HEK293 (cell line): Measurements from ENCODE around the gene HSPB6.

Experiments
- CTCF ChIA-PET: fragments of 350-600 bp; formaldehyde crosslinking; extraction: SDS; loops from one replicate; lab custom pipeline; 2021; ENCODE audit warnings: antibody characterized with exemption; lab: Yijun Ruan, JAX
- POLR2A ChIA-PET: fragments of 300-600 bp; formaldehyde crosslinking; extraction: SDS; loops from one replicate; lab custom pipeline; 2020; ENCODE audit warnings: antibody characterized with exemption, inconsistent platforms; lab: Yijun Ruan, JAX
- H3K27ac ChIP-seq: fragments of 200-500 bp; sonication (Bioruptor generic); 2 replicates; pipeline ENCODE4 v1.5.1; 2014; ENCODE audit warnings: low read depth, low read length, control low read depth, inconsistent platforms; ENCODE audit errors: extremely low read depth
- H3K36me3 ChIP-seq, 2 experiments: fragments of 200-500 bp in 1 of 2; sonication (Bioruptor generic) in 1 of 2; 1 replicate in 1 of 2; 2 replicates in 1 of 2; pipeline ENCODE4 v1.5.1; 2014 to 2017; ENCODE audit warnings: inconsistent platforms in 2 of 2, low read length in 2 of 2; ENCODE audit not compliant: control insufficient read depth in 2 of 2, insufficient read depth in 1 of 2
- H3K4me1 ChIP-seq: fragments of 200-500 bp; sonication (Bioruptor generic); 2 replicates; pipeline ENCODE4 v1.5.1; 2014; ENCODE audit warnings: mild to moderate bottlenecking, low read length, inconsistent platforms; ENCODE audit not compliant: control insufficient read depth, insufficient read depth
- H3K4me3 ChIP-seq: 2 replicates; pipeline ENCODE4 v1.5.1; 2011; ENCODE audit warnings: low read depth, mild to moderate bottlenecking, control low read depth, low read length, moderate library complexity
- H3K9me3 ChIP-seq: fragments of 200-500 bp; sonication (Bioruptor generic); 2 replicates; pipeline ENCODE4 v1.5.1; 2014; ENCODE audit warnings: low read depth, low read length, inconsistent platforms; ENCODE audit not compliant: control insufficient read depth, insufficient read depth
- FEZF1 ChIP-seq: fragments of 450-650 bp; formaldehyde crosslinking; IDR thresholded peaks from 2 replicates; pipeline ENCODE4 v1.5.1; 2016; ENCODE audit warnings: missing biosample characterization, missing genetic modification characterization
- GFI1B ChIP-seq: fragments of 450-650 bp; formaldehyde crosslinking; IDR thresholded peaks from 2 replicates; pipeline ENCODE4 v1.5.1; 2016; ENCODE audit warnings: missing biosample characterization, missing genetic modification characterization
- GLIS1 ChIP-seq: fragments of 450-650 bp; formaldehyde crosslinking; IDR thresholded peaks from 2 replicates; pipeline ENCODE4 v1.5.1; 2016; ENCODE audit warnings: missing biosample characterization, missing genetic modification characterization
- GLIS2 ChIP-seq: fragments of 450-650 bp; formaldehyde crosslinking; IDR thresholded peaks from 2 replicates; pipeline ENCODE4 v1.5.1; 2016; ENCODE audit warnings: missing biosample characterization, missing genetic modification characterization
- IKZF3 ChIP-seq: fragments of 450-650 bp; IDR thresholded peaks from 2 replicates; pipeline ENCODE4 v1.5.0; 2018; ENCODE audit warnings: missing biosample characterization, mild to moderate bottlenecking, missing genetic modification characterization, moderate library complexity
- KLF8 ChIP-seq: fragments of 450-650 bp; formaldehyde crosslinking; IDR thresholded peaks from 2 replicates; pipeline ENCODE4 v1.5.1; 2016; ENCODE audit warnings: missing biosample characterization, missing genetic modification characterization
- ZIC2 ChIP-seq: fragments of 450-650 bp; formaldehyde crosslinking; IDR thresholded peaks from 2 replicates; pipeline ENCODE4 v1.5.1; 2016; ENCODE audit warnings: missing biosample characterization, missing genetic modification characterization
- ZNF112 ChIP-seq: fragments of 450-650 bp; formaldehyde crosslinking; IDR thresholded peaks from 2 replicates; pipeline ENCODE4 v1.5.0; 2017; ENCODE audit warnings: missing biosample characterization, missing genetic modification characterization
- ZNF157 ChIP-seq: fragments of 450-650 bp; formaldehyde crosslinking; IDR thresholded peaks from 2 replicates; pipeline ENCODE4 v1.5.1; 2016; ENCODE audit warnings: missing biosample characterization, missing genetic modification characterization
- ZNF175 ChIP-seq: fragments of 450-650 bp; formaldehyde crosslinking; IDR thresholded peaks from 2 replicates; pipeline ENCODE4 v1.5.1; 2016; ENCODE audit warnings: missing biosample characterization, missing genetic modification characterization
- ZNF221 ChIP-seq: fragments of 450-650 bp; formaldehyde crosslinking; IDR thresholded peaks from 2 replicates; pipeline ENCODE4 v1.5.1; 2017; ENCODE audit warnings: missing biosample characterization, missing genetic modification characterization, borderline replicate concordance
- ZNF292 ChIP-seq: fragments of 450-650 bp; formaldehyde crosslinking; IDR thresholded peaks from 2 replicates; pipeline ENCODE4 v1.5.1; 2016; ENCODE audit warnings: low read depth, missing biosample characterization, missing genetic modification characterization, borderline replicate concordance
- ZNF311 ChIP-seq: fragments of 450-650 bp; formaldehyde crosslinking; IDR thresholded peaks from 2 replicates; pipeline ENCODE4 v1.5.1; 2017; ENCODE audit warnings: missing biosample characterization, missing genetic modification characterization, borderline replicate concordance
- ZNF391 ChIP-seq: fragments of 450-650 bp; formaldehyde crosslinking; IDR thresholded peaks from 2 replicates; pipeline ENCODE4 v1.5.1; 2016; ENCODE audit warnings: low read depth, missing biosample characterization, missing genetic modification characterization, borderline replicate concordance
- ZNF571 ChIP-seq: fragments of 450-650 bp; formaldehyde crosslinking; IDR thresholded peaks from 2 replicates; pipeline ENCODE4 v1.5.0; 2017; ENCODE audit warnings: missing biosample characterization, missing genetic modification characterization
- ZNF626 ChIP-seq: fragments of 450-650 bp; sonication (Bioruptor Pico); formaldehyde crosslinking; IDR thresholded peaks from 2 replicates; pipeline ENCODE4 v1.5.1; 2018; ENCODE audit warnings: missing biosample characterization, missing genetic modification characterization, inconsistent platforms
- ZNF747 ChIP-seq: fragments of 450-650 bp; formaldehyde crosslinking; IDR thresholded peaks from 2 replicates; pipeline ENCODE4 v1.5.1; 2016; ENCODE audit warnings: missing biosample characterization, missing genetic modification characterization
- ZNF785 ChIP-seq: fragments of 450-650 bp; formaldehyde crosslinking; IDR thresholded peaks from 2 replicates; pipeline ENCODE4 v1.5.1; 2016; ENCODE audit warnings: missing biosample characterization, missing genetic modification characterization
- TF ChIP-seq, protein P1 (sequence below): fragments of 450-650 bp; formaldehyde crosslinking; IDR thresholded peaks from 2 replicates; pipeline ENCODE4 v1.5.0; 2017; ENCODE audit warnings: missing biosample characterization, missing genetic modification characterization, borderline replicate concordance
- TF ChIP-seq, protein P2 (sequence below): fragments of 450-650 bp; formaldehyde crosslinking; IDR thresholded peaks from 2 replicates; pipeline ENCODE4 v1.5.1; 2016; ENCODE audit warnings: missing biosample characterization, missing genetic modification characterization
- TF ChIP-seq, protein P3 (sequence below): fragments of 450-650 bp; formaldehyde crosslinking; IDR thresholded peaks from 2 replicates; pipeline ENCODE4; 2016; ENCODE audit warnings: missing biosample characterization, missing genetic modification characterization
- TF ChIP-seq, protein P4 (sequence below): fragments of 450-650 bp; formaldehyde crosslinking; IDR thresholded peaks from 2 replicates; pipeline ENCODE4 v1.5.1; 2016; ENCODE audit warnings: missing biosample characterization, missing genetic modification characterization
- TF ChIP-seq, protein P5 (sequence below): fragments of 450-650 bp; formaldehyde crosslinking; IDR thresholded peaks from 2 replicates; pipeline ENCODE4 v1.5.1; 2016; ENCODE audit warnings: missing biosample characterization, missing genetic modification characterization, low read depth
- TF ChIP-seq, protein P6 (sequence below): fragments of 450-650 bp; formaldehyde crosslinking; IDR thresholded peaks from 2 replicates; pipeline ENCODE4 v1.5.1; 2017; ENCODE audit warnings: missing biosample characterization, missing genetic modification characterization

HSPB6 gene

DNA sequence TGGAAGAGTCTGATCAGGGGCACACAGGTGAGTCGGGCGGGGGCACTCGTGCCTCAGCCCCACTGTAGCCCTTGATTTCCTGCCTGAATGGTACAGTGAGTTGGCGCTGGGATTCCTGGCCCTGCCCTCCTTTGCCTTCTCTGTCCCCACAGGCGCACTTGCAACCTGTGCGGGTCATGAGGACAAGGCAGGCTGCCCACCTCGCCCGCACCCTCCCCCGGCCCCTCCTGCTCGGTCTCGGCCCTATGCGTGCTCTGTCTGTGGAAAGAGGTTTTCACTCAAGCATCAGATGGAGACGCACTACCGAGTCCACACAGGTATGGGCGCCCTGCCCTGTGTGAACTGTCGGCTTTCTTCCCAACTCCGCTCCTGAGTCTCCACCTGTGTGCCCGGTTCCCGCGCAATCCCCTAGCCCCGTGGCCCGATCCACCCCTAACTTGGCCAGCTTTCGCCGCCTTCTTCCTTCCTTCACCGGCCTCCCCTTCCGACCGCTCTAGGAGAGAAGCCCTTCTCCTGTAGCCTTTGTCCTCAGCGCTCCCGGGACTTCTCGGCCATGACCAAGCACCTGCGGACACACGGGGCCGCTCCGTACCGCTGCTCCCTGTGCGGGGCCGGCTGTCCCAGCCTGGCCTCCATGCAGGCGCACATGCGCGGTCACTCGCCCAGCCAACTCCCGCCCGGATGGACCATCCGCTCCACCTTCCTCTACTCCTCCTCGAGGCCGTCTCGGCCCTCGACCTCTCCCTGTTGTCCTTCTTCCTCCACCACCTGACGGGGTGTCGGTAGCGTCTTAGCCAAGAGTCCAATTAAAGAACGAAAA is 40.6 kb downstream of the HSPB6 start (continued):
- TF ChIP-seq, protein P1, sequence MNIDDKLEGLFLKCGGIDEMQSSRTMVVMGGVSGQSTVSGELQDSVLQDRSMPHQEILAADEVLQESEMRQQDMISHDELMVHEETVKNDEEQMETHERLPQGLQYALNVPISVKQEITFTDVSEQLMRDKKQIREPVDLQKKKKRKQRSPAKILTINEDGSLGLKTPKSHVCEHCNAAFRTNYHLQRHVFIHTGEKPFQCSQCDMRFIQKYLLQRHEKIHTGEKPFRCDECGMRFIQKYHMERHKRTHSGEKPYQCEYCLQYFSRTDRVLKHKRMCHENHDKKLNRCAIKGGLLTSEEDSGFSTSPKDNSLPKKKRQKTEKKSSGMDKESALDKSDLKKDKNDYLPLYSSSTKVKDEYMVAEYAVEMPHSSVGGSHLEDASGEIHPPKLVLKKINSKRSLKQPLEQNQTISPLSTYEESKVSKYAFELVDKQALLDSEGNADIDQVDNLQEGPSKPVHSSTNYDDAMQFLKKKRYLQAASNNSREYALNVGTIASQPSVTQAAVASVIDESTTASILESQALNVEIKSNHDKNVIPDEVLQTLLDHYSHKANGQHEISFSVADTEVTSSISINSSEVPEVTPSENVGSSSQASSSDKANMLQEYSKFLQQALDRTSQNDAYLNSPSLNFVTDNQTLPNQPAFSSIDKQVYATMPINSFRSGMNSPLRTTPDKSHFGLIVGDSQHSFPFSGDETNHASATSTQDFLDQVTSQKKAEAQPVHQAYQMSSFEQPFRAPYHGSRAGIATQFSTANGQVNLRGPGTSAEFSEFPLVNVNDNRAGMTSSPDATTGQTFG (tag by site-specific recombination) = peak; percentile 45; the same call in 1 of the 2 replicates
- no peak for TF ChIP-seq GLIS2 (tag by site-specific recombination)
- TF ChIP-seq ZNF626 (tag by site-specific recombination) = no peak
- TF ChIP-seq KLF8 (tag by site-specific recombination) = no peak
- no peak for TF ChIP-seq GLIS1 (tag by site-specific recombination)
- TF ChIP-seq ZNF175 (tag by site-specific recombination) = no peak
- TF ChIP-seq ZNF311 (tag by site-specific recombination) = peak; percentile 37; the same call in 1 of the 2 replicates
- no peak for TF ChIP-seq ZNF391 (tag by site-specific recombination)
- TF ChIP-seq, protein P2, sequence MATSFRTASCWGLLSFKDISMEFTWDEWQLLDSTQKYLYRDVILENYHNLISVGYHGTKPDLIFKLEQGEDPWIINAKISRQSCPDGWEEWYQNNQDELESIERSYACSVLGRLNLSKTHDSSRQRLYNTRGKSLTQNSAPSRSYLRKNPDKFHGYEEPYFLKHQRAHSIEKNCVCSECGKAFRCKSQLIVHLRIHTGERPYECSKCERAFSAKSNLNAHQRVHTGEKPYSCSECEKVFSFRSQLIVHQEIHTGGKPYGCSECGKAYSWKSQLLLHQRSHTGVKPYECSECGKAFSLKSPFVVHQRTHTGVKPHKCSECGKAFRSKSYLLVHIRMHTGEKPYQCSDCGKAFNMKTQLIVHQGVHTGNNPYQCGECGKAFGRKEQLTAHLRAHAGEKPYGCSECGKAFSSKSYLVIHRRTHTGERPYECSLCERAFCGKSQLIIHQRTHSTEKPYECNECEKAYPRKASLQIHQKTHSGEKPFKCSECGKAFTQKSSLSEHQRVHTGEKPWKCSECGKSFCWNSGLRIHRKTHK (tag by site-specific recombination) = no peak
- TF ChIP-seq ZNF747 = 0 out of 2 replicates have a peak, but pooled peaks have one; percentile 23
- TF ChIP-seq, protein P3, sequence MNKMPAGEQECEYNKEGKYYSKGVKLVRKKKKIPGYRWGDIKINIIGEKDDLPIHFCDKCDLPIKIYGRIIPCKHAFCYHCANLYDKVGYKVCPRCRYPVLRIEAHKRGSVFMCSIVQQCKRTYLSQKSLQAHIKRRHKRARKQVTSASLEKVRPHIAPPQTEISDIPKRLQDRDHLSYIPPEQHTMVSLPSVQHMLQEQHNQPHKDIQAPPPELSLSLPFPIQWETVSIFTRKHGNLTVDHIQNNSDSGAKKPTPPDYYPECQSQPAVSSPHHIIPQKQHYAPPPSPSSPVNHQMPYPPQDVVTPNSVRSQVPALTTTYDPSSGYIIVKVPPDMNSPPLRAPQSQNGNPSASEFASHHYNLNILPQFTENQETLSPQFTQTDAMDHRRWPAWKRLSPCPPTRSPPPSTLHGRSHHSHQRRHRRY (tag by site-specific recombination) = 0 out of 2 replicates have a peak, but pooled peaks have one; percentile 19
- no peak for TF ChIP-seq ZNF157

DNA sequence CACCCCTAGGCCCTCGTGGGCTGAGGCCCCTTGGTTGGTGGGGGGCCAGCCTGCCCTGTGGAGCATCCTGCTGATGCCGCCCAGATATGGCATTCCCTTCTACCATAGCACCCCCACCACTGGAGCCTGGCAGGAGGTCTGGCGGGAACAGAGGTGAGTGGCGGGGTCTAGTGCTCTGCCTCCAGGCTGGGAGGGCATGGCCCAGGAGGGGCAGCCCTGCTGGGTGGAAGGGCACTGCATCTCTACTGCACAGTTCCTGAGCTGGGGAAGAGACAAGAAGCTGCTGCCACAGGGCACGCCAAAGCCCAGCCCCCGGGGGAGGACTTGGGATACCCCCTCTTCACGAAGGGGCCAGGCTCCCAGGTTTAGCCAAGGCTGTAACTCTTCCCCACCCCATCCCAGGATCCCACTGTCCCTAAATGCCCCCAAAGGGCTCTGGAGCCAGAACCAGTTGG is 41.4 kb downstream of the HSPB6 start:
- H3K9me3 ChIP-seq = no peaks in the 10 kb centered on the region
- H3K27ac ChIP-seq = peak overlapping the region; percentile 93; the same call in 1 of the 2 replicates
- H3K4me1 ChIP-seq = peaks cover 23% of the 10 kb centered on the region
- H3K36me3 ChIP-seq = peaks cover 9 to 13% of the 10 kb centered on the region in 2 experiments
- H3K4me3 ChIP-seq = no peak overlapping the region
- ChIA-PET POLR2A (interaction anchor here (1.0 to 1.1 kb wide), 3 partner anchors 8 to 154 kb away, joined by 3 to 6 read pairs (median 4); no protein-coding TSS in a partner anchor), CTCF (interaction anchor here (0.6 to 6.0 kb wide), 15 partner anchors 11 to 362 kb away, joined by 3 to 119 read pairs (median 4); partner anchors contain the start of genes LIN37 and ZBTB32)
- TF ChIP-seq ZNF571 (tag by site-specific recombination) (no peak), GLIS2 (tag by site-specific recombination) (0 out of 2 replicates have a peak, but pooled peaks have one; percentile 43), ZNF112 (tag by site-specific recombination) (no peak), IKZF3 (tag by site-specific recombination) (no peak), GFI1B (tag by site-specific recombination) (no peak), ZNF292 (tag by site-specific recombination) (no peak), ZNF221 (tag by site-specific recombination) (no peak), ZIC2 (tag by site-specific recombination) (peak; percentile 98), FEZF1 (no peak), ZNF785 (tag by site-specific recombination) (no peak)
- TF ChIP-seq, protein P4, sequence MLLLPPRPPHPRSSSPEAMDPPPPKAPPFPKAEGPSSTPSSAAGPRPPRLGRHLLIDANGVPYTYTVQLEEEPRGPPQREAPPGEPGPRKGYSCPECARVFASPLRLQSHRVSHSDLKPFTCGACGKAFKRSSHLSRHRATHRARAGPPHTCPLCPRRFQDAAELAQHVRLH = no peak
- TF ChIP-seq, protein P5, sequence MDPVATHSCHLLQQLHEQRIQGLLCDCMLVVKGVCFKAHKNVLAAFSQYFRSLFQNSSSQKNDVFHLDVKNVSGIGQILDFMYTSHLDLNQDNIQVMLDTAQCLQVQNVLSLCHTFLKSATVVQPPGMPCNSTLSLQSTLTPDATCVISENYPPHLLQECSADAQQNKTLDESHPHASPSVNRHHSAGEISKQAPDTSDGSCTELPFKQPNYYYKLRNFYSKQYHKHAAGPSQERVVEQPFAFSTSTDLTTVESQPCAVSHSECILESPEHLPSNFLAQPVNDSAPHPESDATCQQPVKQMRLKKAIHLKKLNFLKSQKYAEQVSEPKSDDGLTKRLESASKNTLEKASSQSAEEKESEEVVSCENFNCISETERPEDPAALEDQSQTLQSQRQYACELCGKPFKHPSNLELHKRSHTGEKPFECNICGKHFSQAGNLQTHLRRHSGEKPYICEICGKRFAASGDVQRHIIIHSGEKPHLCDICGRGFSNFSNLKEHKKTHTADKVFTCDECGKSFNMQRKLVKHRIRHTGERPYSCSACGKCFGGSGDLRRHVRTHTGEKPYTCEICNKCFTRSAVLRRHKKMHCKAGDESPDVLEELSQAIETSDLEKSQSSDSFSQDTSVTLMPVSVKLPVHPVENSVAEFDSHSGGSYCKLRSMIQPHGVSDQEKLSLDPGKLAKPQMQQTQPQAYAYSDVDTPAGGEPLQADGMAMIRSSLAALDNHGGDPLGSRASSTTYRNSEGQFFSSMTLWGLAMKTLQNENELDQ (tag by site-specific recombination) = no peak
- TF ChIP-seq, protein P6, sequence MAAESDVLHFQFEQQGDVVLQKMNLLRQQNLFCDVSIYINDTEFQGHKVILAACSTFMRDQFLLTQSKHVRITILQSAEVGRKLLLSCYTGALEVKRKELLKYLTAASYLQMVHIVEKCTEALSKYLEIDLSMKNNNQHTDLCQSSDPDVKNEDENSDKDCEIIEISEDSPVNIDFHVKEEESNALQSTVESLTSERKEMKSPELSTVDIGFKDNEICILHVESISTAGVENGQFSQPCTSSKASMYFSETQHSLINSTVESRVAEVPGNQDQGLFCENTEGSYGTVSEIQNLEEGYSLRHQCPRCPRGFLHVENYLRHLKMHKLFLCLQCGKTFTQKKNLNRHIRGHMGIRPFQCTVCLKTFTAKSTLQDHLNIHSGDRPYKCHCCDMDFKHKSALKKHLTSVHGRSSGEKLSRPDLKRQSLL (tag by site-specific recombination) = no peak
